Endothelial cell of umbilical vein (primary cell): ENCODE measurements around the gene SORCS2. TPM values are rescaled to one million over a fixed set of nuclear protein-coding genes. Genes with fewer than 3 reads are reported as not detected.

Experiments
- BruUV-seq: library from RNA; stranded (reverse); fragments of 400-500 nt; replicated peaks from 2 replicates; lab custom pipeline; 2021; lab: Mats Ljungman, UMichigan
- CTCF ChIA-PET: fragments of 300-600, 350-600 bp; sonication (Branson Sonifier 250); formaldehyde crosslinking; loops from one replicate; lab custom pipeline; 2021; ENCODE audit warnings: antibody characterized with exemption, inconsistent platforms; lab: Charles Lee
- POLR2A ChIA-PET: fragments of 300-600, 350-600 bp; sonication (Branson Sonifier 250); formaldehyde crosslinking; loops from one replicate; lab custom pipeline; 2021; ENCODE audit warnings: antibody characterized with exemption, inconsistent platforms; lab: Charles Lee
- DNase-seq: peaks from one replicate; pipeline ENCODE4 v3.0.0-alpha.2; 2011; ENCODE audit warnings: low read depth, low spot score
- FAIRE-seq: peaks from 2 replicates; lab custom pipeline; 2011; peaks lifted over from hg19 to GRCh38; lab: Jason Lieb, UNC
- H2AFZ ChIP-seq: 2 replicates; pipeline ENCODE4 v1.6.0; 2012; ENCODE audit warnings: low read depth, low read length, control low read depth, inconsistent platforms
- H3K27ac ChIP-seq: 2 replicates; pipeline ENCODE4 v1.5.1; 2011; ENCODE audit warnings: low read depth, mild to moderate bottlenecking, control low read depth, low read length, moderate library complexity; ENCODE audit not compliant: insufficient read depth
- H3K27me3 ChIP-seq, 2 experiments: 2 replicates each; pipeline versions ENCODE4 v1.6.0 to v1.6.1; 2011; ENCODE audit warnings: low read length in 2 of 2, mixed read lengths in 1 of 2; ENCODE audit not compliant: control insufficient read depth in 2 of 2, insufficient read depth in 2 of 2
- H3K36me3 ChIP-seq, 2 experiments: 2 replicates in 1 of 2; 3 replicates in 1 of 2; pipeline ENCODE4 v1.5.1; 2011; ENCODE audit warnings: low read length in 2 of 2, mild to moderate bottlenecking in 1 of 2, moderate library complexity in 1 of 2; ENCODE audit not compliant: control insufficient read depth in 2 of 2, insufficient read depth in 2 of 2; ENCODE audit errors: extremely low read depth in 1 of 2
- H3K4me1 ChIP-seq: 3 replicates; pipeline ENCODE4 v1.5.1; 2011; ENCODE audit warnings: mild to moderate bottlenecking, low read length; ENCODE audit not compliant: control insufficient read depth, insufficient read depth; ENCODE audit errors: extremely low read depth
- H3K4me2 ChIP-seq: 2 replicates; pipeline ENCODE4 v1.6.1; 2011; ENCODE audit warnings: low read length, control low read depth, mixed read lengths; ENCODE audit not compliant: insufficient read depth
- H3K4me3 ChIP-seq, 3 experiments: fragments of 200-600 bp in 1 of 3; sonication (generic), shearing (Covaris generic) in 1 of 3; replicated peaks in 1 of 3; 2 replicates each; pipeline ENCODE4 v1.5.1; 2011 to 2016; ENCODE audit warnings: control low read depth in 3 of 3, low read length in 3 of 3, mild to moderate bottlenecking in 2 of 3, inconsistent platforms in 1 of 3, low read depth in 1 of 3, moderate library complexity in 1 of 3; ENCODE audit not compliant: insufficient read depth in 1 of 3
- H3K79me2 ChIP-seq: 2 replicates; pipeline ENCODE4 v1.6.0; 2012; ENCODE audit warnings: low read length, inconsistent platforms; ENCODE audit not compliant: control insufficient read depth, insufficient read depth
- H3K9ac ChIP-seq: replicated peaks from 2 replicates; pipeline ENCODE3; 2011; ENCODE audit warnings: low read length, control low read depth; ENCODE audit not compliant: insufficient read depth; ENCODE audit errors: extremely low read depth
- H3K9me1 ChIP-seq: replicated peaks from 3 replicates; pipeline ENCODE4 v1.6.0; 2011; ENCODE audit warnings: mild to moderate bottlenecking, low read length; ENCODE audit not compliant: control insufficient read depth, insufficient read depth; ENCODE audit errors: extremely low read depth
- H3K9me3 ChIP-seq: replicated peaks from 2 replicates; pipeline ENCODE4 v1.5.1; 2012; ENCODE audit warnings: low read length, inconsistent platforms; ENCODE audit not compliant: control insufficient read depth, insufficient read depth
- H4K20me1 ChIP-seq: replicated peaks from 2 replicates; pipeline ENCODE3; 2011; ENCODE audit warnings: mild to moderate bottlenecking, low read length; ENCODE audit not compliant: control insufficient read depth, insufficient read depth; ENCODE audit errors: extremely low read depth
- EZH2 ChIP-seq: IDR thresholded peaks from 2 replicates; pipeline ENCODE4 v1.6.1; 2012; ENCODE audit warnings: borderline replicate concordance, low read depth, mild to moderate bottlenecking, moderate library complexity, low read length, inconsistent platforms; ENCODE audit not compliant: severe bottlenecking
- FOS ChIP-seq: IDR thresholded peaks from 2 replicates; pipeline ENCODE4 v1.6.1; 2011; ENCODE audit warnings: mild to moderate bottlenecking, low read length, moderate library complexity, borderline replicate concordance; ENCODE audit not compliant: insufficient read depth
- GATA2 ChIP-seq: IDR thresholded peaks from 2 replicates; pipeline ENCODE4 v1.7.0; 2011; ENCODE audit warnings: low read depth, mild to moderate bottlenecking, moderate library complexity, mixed read lengths, low read length; ENCODE audit not compliant: insufficient read length, insufficient read depth
- JUN ChIP-seq: IDR thresholded peaks from 2 replicates; pipeline ENCODE4 v1.6.1; 2011; ENCODE audit warnings: borderline replicate concordance, low read depth; ENCODE audit not compliant: insufficient read length, insufficient read depth
- MYC ChIP-seq: IDR thresholded peaks from one replicate; pipeline ENCODE4 v1.6.1; 2011; ENCODE audit warnings: mild to moderate bottlenecking, low read depth, low read length
- POLR2A ChIP-seq: IDR thresholded peaks from 2 replicates; pipeline ENCODE4 v1.6.1; 2012; ENCODE audit warnings: low read depth, mild to moderate bottlenecking, control low read depth, low read length
- POLR2AphosphoS5 ChIP-seq: IDR thresholded peaks from 2 replicates; pipeline ENCODE4 v1.6.1; 2012; ENCODE audit warnings: low read depth, mild to moderate bottlenecking, control low read depth, low read length, moderate library complexity; ENCODE audit not compliant: insufficient read depth
- dilution Hi-C: fragments of 300-500 bp; cut with MboI; formaldehyde crosslinking; loops from one replicate; pipeline ENCODE4 v1.15.0; 2019; ENCODE audit warnings: low sequenced_read_pairs; ENCODE audit not compliant: extremely low pct_ligation_motif_present
- intact Hi-C: fragments of 100-400 bp; cut with micrococcal nuclease; formaldehyde crosslinking; loops from one replicate; pipeline ENCODE4 v1.10.0; 2022
- polyA plus RNA-seq, 4 experiments: library from polyadenylated mRNA; depleted of rRNA in 3 of 4; stranded (reverse) in 3 of 4; unstranded in 1 of 4; fragments of >200 nt; gene quantifications; 2 replicates each; pipeline versions ENCODE4 v1.2.1 to v1.2.3, GENCODE V29; 2011 to 2012; ENCODE audit warnings: missing spikeins in 1 of 4
- total RNA-seq: library from RNA; stranded (reverse); gene quantifications from 2 replicates; pipeline ENCODE4 v1.2.3, GENCODE V29; 2021
- TF ChIP-seq, protein P1 (sequence below): IDR thresholded peaks from 2 replicates; pipeline ENCODE4 v1.6.1; 2011; ENCODE audit not compliant: insufficient read depth, insufficient read length
- TF ChIP-seq, protein P2 (sequence below), 2 donors: IDR thresholded peaks; 1 replicate in 1 of 2; 2 replicates in 1 of 2; pipeline ENCODE4 v1.5.1; 2011; ENCODE audit warnings: low read length in 2 of 2, mild to moderate bottlenecking in 2 of 2, moderate library complexity in 2 of 2, control low read depth in 1 of 2, inconsistent platforms in 1 of 2, low read depth in 1 of 2; ENCODE audit not compliant: insufficient read depth in 1 of 2; ENCODE audit errors: extremely low read depth in 1 of 2

SORCS2 gene
- total and polyA plus RNA-seq, 2 donors (not counting 3 experiments of a cell fraction or from before 2014, with no cell fraction given): not detected

DNA sequence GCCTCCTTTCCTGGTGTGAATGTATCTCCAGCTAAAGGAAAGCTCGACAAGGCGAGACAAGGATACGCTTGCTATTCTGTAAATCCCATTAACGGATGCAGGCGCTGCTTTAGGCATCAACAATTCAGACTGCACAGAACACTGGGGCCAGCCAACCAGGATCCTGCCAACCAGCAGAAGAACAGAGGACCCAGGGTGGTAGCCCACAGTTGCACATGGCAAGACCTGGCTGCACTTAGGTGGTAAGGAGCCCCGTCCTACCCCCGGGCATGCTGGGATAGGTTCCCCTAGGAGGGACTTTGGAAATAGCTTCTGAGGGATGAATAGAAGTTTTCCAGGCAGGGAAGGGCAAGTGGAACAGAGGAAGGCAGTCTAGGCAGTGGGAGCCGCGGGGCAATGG, 221.7 kb downstream of the SORCS2 start:
- Histone ChIP-seq H4K20me1 (no peaks in the 10 kb centered on the region), H3K9me3 (no peaks in the 10 kb centered on the region), H3K27me3 (no peaks in the 10 kb centered on the region), H3K4me1 (no peaks in the 10 kb centered on the region), H3K4me2 (no peak overlapping the region), H3K9me1 (no peaks in the 10 kb centered on the region), H3K79me2 (no peaks in the 10 kb centered on the region), H3K4me3 (no peak overlapping the region), H3K36me3 (no peaks in the 10 kb centered on the region), H3K27ac (no peak overlapping the region), H3K9ac (no peak overlapping the region), H2AFZ (no peak overlapping the region)
- ChIA-PET POLR2A (no interaction called here), CTCF (no interaction called here)
- BruUV-seq: no TSS peak
- TF ChIP-seq, protein P1, sequence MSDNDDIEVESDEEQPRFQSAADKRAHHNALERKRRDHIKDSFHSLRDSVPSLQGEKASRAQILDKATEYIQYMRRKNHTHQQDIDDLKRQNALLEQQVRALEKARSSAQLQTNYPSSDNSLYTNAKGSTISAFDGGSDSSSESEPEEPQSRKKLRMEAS: no peak
- TF ChIP-seq GATA2 (no peak), FOS (no peak), POLR2AphosphoS5 (no peak), EZH2 (no peak), JUN (no peak), POLR2A (no peak), MYC (no peak)
- TF ChIP-seq, protein P2, sequence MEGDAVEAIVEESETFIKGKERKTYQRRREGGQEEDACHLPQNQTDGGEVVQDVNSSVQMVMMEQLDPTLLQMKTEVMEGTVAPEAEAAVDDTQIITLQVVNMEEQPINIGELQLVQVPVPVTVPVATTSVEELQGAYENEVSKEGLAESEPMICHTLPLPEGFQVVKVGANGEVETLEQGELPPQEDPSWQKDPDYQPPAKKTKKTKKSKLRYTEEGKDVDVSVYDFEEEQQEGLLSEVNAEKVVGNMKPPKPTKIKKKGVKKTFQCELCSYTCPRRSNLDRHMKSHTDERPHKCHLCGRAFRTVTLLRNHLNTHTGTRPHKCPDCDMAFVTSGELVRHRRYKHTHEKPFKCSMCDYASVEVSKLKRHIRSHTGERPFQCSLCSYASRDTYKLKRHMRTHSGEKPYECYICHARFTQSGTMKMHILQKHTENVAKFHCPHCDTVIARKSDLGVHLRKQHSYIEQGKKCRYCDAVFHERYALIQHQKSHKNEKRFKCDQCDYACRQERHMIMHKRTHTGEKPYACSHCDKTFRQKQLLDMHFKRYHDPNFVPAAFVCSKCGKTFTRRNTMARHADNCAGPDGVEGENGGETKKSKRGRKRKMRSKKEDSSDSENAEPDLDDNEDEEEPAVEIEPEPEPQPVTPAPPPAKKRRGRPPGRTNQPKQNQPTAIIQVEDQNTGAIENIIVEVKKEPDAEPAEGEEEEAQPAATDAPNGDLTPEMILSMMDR (IDR thresholded peaks at IDR 0.05; ENCODE audit: extremely low read depth in 1 of 2, insufficient read depth in 1 of 2, low read depth in 1 of 2, low read length in 2 of 2): no peak
- DNase-seq (no peak), FAIRE-seq (no peak)
- dilution Hi-C loops (no loop called here), intact Hi-C loops (no loop called here)
